ENCODE results near the gene ASB2.

DNA sequence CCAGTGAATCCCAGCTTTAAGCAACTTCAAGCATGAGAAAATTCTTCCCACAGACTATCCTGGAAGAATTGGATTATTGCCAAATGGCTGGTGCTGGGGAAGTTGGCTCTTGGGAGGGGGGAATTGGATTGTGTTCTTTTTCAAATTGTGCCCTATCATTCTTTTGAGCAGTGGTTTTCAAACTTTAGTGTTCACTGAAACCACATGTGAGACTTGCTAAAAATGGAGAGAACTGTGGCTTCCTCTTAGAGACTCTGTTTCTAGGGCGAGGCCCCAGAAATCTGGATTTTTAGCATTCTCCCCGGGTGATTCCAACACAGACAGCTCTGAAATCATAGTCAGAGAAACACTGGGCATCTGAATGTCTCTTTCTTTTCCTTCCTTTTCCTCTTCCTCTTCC lies 35.4 kb upstream of the ASB2 start:
- TF ChIP-seq, protein P1, sequence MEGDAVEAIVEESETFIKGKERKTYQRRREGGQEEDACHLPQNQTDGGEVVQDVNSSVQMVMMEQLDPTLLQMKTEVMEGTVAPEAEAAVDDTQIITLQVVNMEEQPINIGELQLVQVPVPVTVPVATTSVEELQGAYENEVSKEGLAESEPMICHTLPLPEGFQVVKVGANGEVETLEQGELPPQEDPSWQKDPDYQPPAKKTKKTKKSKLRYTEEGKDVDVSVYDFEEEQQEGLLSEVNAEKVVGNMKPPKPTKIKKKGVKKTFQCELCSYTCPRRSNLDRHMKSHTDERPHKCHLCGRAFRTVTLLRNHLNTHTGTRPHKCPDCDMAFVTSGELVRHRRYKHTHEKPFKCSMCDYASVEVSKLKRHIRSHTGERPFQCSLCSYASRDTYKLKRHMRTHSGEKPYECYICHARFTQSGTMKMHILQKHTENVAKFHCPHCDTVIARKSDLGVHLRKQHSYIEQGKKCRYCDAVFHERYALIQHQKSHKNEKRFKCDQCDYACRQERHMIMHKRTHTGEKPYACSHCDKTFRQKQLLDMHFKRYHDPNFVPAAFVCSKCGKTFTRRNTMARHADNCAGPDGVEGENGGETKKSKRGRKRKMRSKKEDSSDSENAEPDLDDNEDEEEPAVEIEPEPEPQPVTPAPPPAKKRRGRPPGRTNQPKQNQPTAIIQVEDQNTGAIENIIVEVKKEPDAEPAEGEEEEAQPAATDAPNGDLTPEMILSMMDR (tag by site-specific recombination; IDR thresholded peaks at IDR 0.05): no peak
- TF ChIP-seq ZNF433 (tag by site-specific recombination; IDR thresholded peaks at IDR 0.05; ENCODE audit: low read depth) (no peak), ZNF449 (tag by site-specific recombination; IDR thresholded peaks at IDR 0.05) (no peak)

All from HEK293 (cell line).